ENCODE data around the gene PKHD1.

The PKHD1 gene

DNA sequence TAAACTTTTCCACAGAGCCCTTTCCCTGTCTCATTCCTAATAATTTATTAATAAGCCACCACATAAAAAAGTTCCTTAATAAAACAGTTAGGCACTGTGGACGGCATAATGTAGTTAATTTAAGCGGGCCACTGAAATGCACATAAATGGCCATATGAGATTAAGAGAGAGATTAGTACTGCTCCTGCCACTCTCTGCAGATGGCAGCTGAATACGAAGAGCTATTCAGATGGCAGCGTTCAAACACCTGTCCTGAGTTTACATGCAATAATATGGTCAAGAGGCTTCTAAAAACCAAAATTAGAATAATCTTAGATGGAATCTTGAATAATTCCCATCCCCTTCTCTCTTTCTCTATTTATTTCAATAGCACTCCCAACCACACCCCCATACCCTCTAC is 461.8 kb downstream of the PKHD1 start:
- Histone ChIP-seq H3K27me3 (ENCODE audit: control insufficient read depth in 2 of 2, insufficient read depth in 2 of 2, low read length in 2 of 2) (no peaks in the 10 kb centered on the region), H3K4me3 (ENCODE audit: low read length in 2 of 2) (no peak overlapping the region), H3K4me1 (ENCODE audit: control insufficient read depth in 2 of 2, insufficient read depth in 2 of 2, low read length in 2 of 2) (no peaks in the 10 kb centered on the region), H3K9me3 (ENCODE audit: control insufficient read depth in 2 of 2, low read length in 2 of 2) (no peaks in the 10 kb centered on the region), H3K36me3 (ENCODE audit: control insufficient read depth in 2 of 2, insufficient read depth in 2 of 2, low read length in 2 of 2) (no peaks in the 10 kb centered on the region), H3K9ac (ENCODE audit: low read depth in 1 of 2, low read length in 2 of 2) (no peak overlapping the region), H3K27ac (ENCODE audit: low read depth in 2 of 2, low read length in 2 of 2) (no peak overlapping the region)

DNA sequence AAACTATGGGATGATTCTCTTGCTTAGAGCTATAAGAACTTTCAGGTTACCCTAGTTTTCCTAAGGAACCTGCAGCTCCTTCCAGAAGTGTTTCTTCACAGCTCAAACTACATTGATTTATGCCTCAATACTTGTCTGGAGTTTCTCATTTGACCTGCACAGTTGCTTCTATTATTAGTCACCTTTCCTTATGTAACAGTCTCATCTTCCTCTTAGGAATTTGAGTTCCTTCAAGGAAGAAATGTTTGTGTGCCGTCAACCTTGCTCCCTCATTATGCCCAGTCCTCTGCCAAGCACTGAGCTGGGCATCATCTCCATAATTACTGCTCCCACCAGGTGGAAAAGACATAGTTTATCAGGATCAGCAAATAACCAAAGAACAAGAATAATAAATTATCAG is 466.4 kb downstream of the PKHD1 start:
- H3K36me3 ChIP-seq (ENCODE audit: control insufficient read depth in 2 of 2, insufficient read depth in 2 of 2, low read length in 2 of 2) = no peaks in the 10 kb centered on the region
- no peaks in the 10 kb centered on the region for H3K4me1 ChIP-seq (ENCODE audit: control insufficient read depth in 2 of 2, insufficient read depth in 2 of 2, low read length in 2 of 2)
- H3K4me3 ChIP-seq (ENCODE audit: low read length in 2 of 2) = no peak overlapping the region
- H3K9ac ChIP-seq (ENCODE audit: low read depth in 1 of 2, low read length in 2 of 2) = no peak overlapping the region
- no peak overlapping the region for H3K27ac ChIP-seq (ENCODE audit: low read depth in 2 of 2, low read length in 2 of 2)
- H3K27me3 ChIP-seq (ENCODE audit: control insufficient read depth in 2 of 2, insufficient read depth in 2 of 2, low read length in 2 of 2) = no peaks in the 10 kb centered on the region
- no peaks in the 10 kb centered on the region for H3K9me3 ChIP-seq (ENCODE audit: control insufficient read depth in 2 of 2, low read length in 2 of 2)

DNA sequence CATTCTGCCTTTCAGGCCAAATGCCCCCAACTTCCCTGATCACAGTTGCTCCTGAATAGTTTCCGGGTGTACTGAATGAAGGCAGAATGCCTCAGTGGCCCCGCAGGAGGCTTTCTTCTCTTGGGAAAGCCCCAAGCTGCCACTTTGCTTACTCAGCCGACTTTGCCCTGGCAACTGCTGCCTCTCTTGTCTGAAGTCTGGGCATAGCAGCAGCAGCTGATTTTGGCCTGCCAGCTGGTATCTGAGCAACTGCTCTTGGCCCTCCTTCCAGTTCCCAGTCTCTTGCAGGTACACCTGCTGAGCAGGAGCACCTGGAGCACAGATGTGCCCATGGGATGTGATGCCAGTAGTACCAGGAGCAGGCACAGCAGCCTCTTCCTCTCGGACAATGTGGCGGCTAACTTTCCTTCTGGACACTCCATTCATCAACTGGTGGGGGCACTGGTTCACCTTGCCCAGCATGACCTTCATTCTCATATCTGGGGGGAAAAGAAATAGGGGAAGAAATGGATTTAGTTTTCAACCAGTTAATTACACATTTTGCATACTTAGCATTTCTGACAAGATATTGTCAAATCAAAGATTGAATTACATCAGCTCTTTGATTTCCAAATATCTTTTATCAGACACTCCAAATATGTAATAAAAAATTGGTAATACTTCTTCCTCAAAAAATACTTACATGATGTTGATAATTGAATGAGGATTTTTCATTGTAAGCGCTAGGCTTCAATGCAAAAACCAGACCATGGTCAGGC is 468.2 kb downstream of the PKHD1 start:
- no peaks in the 10 kb centered on the region for H3K36me3 ChIP-seq (ENCODE audit: control insufficient read depth in 2 of 2, insufficient read depth in 2 of 2, low read length in 2 of 2)
- H3K4me3 ChIP-seq (ENCODE audit: low read length in 2 of 2) = no peak overlapping the region
- no peak overlapping the region for H3K9ac ChIP-seq (ENCODE audit: low read depth in 1 of 2, low read length in 2 of 2)
- no peaks in the 10 kb centered on the region for H3K9me3 ChIP-seq (ENCODE audit: control insufficient read depth in 2 of 2, low read length in 2 of 2)
- no peaks in the 10 kb centered on the region for H3K27me3 ChIP-seq (ENCODE audit: control insufficient read depth in 2 of 2, insufficient read depth in 2 of 2, low read length in 2 of 2)
- no peak overlapping the region for H3K27ac ChIP-seq (ENCODE audit: low read depth in 2 of 2, low read length in 2 of 2)
- H3K4me1 ChIP-seq (ENCODE audit: control insufficient read depth in 2 of 2, insufficient read depth in 2 of 2, low read length in 2 of 2) = no peaks in the 10 kb centered on the region

DNA sequence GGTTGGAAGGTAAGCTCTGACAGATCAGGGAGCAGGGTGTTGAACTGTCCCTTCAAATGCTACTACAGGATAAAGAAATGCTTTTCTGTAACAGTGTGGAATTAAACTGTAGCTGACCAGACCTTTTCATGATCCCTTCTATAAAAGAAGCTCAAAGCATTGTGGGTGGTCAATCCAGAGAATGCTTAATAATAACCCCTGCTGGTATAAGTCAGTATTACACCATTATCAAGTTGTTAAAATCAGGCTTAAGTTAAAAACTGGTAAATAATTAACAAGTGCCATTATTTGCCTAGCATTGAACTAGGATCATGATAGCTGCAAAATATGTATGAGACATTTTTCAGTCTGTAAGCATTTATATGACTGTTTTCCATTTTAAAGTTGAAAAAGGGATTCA is 468.9 kb downstream of the PKHD1 start:
- no peak overlapping the region for H3K4me3 ChIP-seq (ENCODE audit: low read length in 2 of 2)
- no peaks in the 10 kb centered on the region for H3K36me3 ChIP-seq (ENCODE audit: control insufficient read depth in 2 of 2, insufficient read depth in 2 of 2, low read length in 2 of 2)
- no peaks in the 10 kb centered on the region for H3K4me1 ChIP-seq (ENCODE audit: control insufficient read depth in 2 of 2, insufficient read depth in 2 of 2, low read length in 2 of 2)
- H3K9ac ChIP-seq (ENCODE audit: low read depth in 1 of 2, low read length in 2 of 2) = no peak overlapping the region
- H3K27ac ChIP-seq (ENCODE audit: low read depth in 2 of 2, low read length in 2 of 2) = no peak overlapping the region
- no peaks in the 10 kb centered on the region for H3K27me3 ChIP-seq (ENCODE audit: control insufficient read depth in 2 of 2, insufficient read depth in 2 of 2, low read length in 2 of 2)
- H3K9me3 ChIP-seq (ENCODE audit: control insufficient read depth in 2 of 2, low read length in 2 of 2) = no peaks in the 10 kb centered on the region

DNA sequence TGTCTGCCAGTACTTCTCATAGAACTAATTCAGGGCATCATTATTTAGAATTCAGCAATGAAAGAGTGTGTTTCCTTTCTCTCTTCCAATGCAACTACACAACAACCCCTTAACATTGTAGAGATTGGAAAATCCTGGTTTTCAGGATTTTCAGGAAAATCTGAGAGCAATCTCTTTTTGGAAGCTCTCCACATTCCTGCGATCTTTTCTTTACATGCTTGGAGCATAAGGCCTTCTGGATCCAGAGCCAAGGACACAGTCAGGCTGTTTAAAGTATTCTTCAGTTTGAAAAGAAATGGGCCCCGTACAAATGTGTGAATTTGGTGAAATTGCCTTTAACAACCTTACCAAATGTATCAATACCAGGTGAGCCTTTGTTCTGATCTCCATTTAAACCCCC is 469.7 kb downstream of the PKHD1 start:
- H3K4me3 ChIP-seq (ENCODE audit: low read length in 2 of 2) = no peak overlapping the region
- no peaks in the 10 kb centered on the region for H3K9me3 ChIP-seq (ENCODE audit: control insufficient read depth in 2 of 2, low read length in 2 of 2)
- no peaks in the 10 kb centered on the region for H3K27me3 ChIP-seq (ENCODE audit: control insufficient read depth in 2 of 2, insufficient read depth in 2 of 2, low read length in 2 of 2)
- no peaks in the 10 kb centered on the region for H3K36me3 ChIP-seq (ENCODE audit: control insufficient read depth in 2 of 2, insufficient read depth in 2 of 2, low read length in 2 of 2)
- no peak overlapping the region for H3K9ac ChIP-seq (ENCODE audit: low read depth in 1 of 2, low read length in 2 of 2)
- H3K4me1 ChIP-seq (ENCODE audit: control insufficient read depth in 2 of 2, insufficient read depth in 2 of 2, low read length in 2 of 2) = no peaks in the 10 kb centered on the region
- H3K27ac ChIP-seq (ENCODE audit: low read depth in 2 of 2, low read length in 2 of 2) = no peak overlapping the region

DNA sequence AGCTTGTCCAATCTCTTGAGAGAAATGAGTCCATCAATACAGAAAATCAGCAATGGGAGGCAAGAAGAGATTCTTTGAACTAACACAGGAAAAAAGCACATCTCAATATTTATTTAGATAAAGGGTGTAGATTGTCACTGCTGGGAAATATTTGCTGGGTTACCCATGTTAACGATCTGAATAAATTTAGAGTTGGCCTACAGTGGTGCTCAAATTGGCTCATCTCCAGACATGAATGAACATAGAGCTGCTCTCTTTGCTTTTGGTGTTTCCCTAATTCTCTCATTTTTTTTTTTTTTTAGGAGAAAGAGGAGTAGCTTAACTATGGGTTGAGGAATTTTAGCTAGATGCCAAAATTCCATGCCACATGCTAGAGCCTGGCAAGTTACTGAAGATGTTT is 471.2 kb downstream of the PKHD1 start:
- H3K4me3 ChIP-seq (ENCODE audit: low read length in 2 of 2) = no peak overlapping the region
- H3K4me1 ChIP-seq (ENCODE audit: control insufficient read depth in 2 of 2, insufficient read depth in 2 of 2, low read length in 2 of 2) = no peaks in the 10 kb centered on the region
- H3K9me3 ChIP-seq (ENCODE audit: control insufficient read depth in 2 of 2, low read length in 2 of 2) = no peaks in the 10 kb centered on the region
- H3K27me3 ChIP-seq (ENCODE audit: control insufficient read depth in 2 of 2, insufficient read depth in 2 of 2, low read length in 2 of 2) = no peaks in the 10 kb centered on the region
- no peak overlapping the region for H3K9ac ChIP-seq (ENCODE audit: low read depth in 1 of 2, low read length in 2 of 2)
- no peaks in the 10 kb centered on the region for H3K36me3 ChIP-seq (ENCODE audit: control insufficient read depth in 2 of 2, insufficient read depth in 2 of 2, low read length in 2 of 2)
- no peak overlapping the region for H3K27ac ChIP-seq (ENCODE audit: low read depth in 2 of 2, low read length in 2 of 2)

DNA sequence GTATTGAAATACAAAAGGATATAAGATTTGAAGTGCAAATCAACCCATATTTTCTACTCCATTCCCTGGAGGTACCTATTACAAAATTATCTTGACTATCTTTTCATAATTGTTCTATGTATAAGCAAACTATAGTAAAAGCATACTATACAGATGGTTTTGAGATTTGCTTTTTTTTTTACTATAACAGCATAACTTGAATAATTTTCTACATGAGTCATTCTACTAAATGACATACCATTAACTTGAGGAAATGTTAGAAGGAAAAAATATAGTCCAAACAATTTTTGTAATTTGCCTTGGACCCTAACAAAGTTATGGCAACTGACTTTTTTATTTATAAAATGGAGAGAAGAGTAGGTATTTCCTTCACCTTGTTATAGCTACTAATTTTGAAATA is 472.7 kb downstream of the PKHD1 start:
- Histone ChIP-seq H3K4me3 (ENCODE audit: low read length in 2 of 2) (no peak overlapping the region), H3K9me3 (ENCODE audit: control insufficient read depth in 2 of 2, low read length in 2 of 2) (no peaks in the 10 kb centered on the region), H3K9ac (ENCODE audit: low read depth in 1 of 2, low read length in 2 of 2) (no peak overlapping the region)

DNA sequence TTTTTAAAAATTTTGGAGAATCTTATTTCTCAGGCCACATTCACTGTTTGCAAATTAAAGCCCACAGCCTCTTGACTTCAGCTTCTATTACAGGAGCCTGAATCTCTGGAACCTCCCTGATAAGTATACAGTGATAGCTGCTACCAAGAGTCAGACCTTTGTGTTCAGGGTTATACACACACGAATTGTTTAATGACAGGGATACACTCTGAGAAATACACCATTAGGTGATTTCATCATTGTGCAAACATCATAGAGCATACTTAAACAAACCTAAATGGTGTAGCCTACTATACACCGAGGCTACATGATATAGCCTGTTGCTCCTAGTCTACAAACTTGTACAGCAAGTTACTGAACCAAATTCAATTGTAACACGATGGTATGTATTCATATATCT is 473.9 kb downstream of the PKHD1 start:
- no peaks in the 10 kb centered on the region for H3K27me3 ChIP-seq (ENCODE audit: control insufficient read depth in 2 of 2, insufficient read depth in 2 of 2, low read length in 2 of 2)
- H3K9ac ChIP-seq (ENCODE audit: low read depth in 1 of 2, low read length in 2 of 2) = no peak overlapping the region
- H3K27ac ChIP-seq (ENCODE audit: low read depth in 2 of 2, low read length in 2 of 2) = no peak overlapping the region
- H3K4me3 ChIP-seq (ENCODE audit: low read length in 2 of 2) = no peak overlapping the region
- no peaks in the 10 kb centered on the region for H3K36me3 ChIP-seq (ENCODE audit: control insufficient read depth in 2 of 2, insufficient read depth in 2 of 2, low read length in 2 of 2)
- H3K4me1 ChIP-seq (ENCODE audit: control insufficient read depth in 2 of 2, insufficient read depth in 2 of 2, low read length in 2 of 2) = no peaks in the 10 kb centered on the region
- H3K9me3 ChIP-seq (ENCODE audit: control insufficient read depth in 2 of 2, low read length in 2 of 2) = no peaks in the 10 kb centered on the region

More for the DNA sequence above, 472.7 kb downstream of the PKHD1 start:
- Histone ChIP-seq H3K27ac (ENCODE audit: low read depth in 2 of 2, low read length in 2 of 2) (no peak overlapping the region), H3K4me1 (ENCODE audit: control insufficient read depth in 2 of 2, insufficient read depth in 2 of 2, low read length in 2 of 2) (no peaks in the 10 kb centered on the region), H3K36me3 (ENCODE audit: control insufficient read depth in 2 of 2, insufficient read depth in 2 of 2, low read length in 2 of 2) (no peaks in the 10 kb centered on the region), H3K27me3 (ENCODE audit: control insufficient read depth in 2 of 2, insufficient read depth in 2 of 2, low read length in 2 of 2) (no peaks in the 10 kb centered on the region)

DNA sequence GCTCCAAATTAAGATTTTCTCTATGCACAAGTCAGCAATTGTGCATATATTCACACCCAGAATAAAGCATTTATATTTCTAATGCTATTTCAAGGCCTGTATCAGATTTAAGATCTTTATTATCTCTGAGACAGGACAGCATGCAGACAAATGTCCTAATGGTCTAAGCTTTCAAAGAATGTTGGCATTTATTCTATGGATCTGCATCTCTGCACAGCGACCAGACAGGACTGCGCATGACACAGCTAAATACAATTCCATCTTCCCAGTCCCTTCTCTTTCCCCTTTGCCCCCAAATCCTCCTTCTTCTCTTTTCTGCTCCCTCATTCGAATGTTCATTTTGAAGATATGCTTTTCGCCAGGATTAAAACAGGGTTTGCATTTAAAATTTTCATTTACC is 478.5 kb downstream of the PKHD1 start:
- H3K9ac ChIP-seq (ENCODE audit: low read depth in 1 of 2, low read length in 2 of 2) = no peak overlapping the region
- H3K4me1 ChIP-seq (ENCODE audit: control insufficient read depth in 2 of 2, insufficient read depth in 2 of 2, low read length in 2 of 2) = no peaks in the 10 kb centered on the region
- no peaks in the 10 kb centered on the region for H3K36me3 ChIP-seq (ENCODE audit: control insufficient read depth in 2 of 2, insufficient read depth in 2 of 2, low read length in 2 of 2)
- no peaks in the 10 kb centered on the region for H3K9me3 ChIP-seq (ENCODE audit: control insufficient read depth in 2 of 2, low read length in 2 of 2)
- no peak overlapping the region for H3K4me3 ChIP-seq (ENCODE audit: low read length in 2 of 2)
- H3K27ac ChIP-seq (ENCODE audit: low read depth in 2 of 2, low read length in 2 of 2) = no peak overlapping the region
- no peaks in the 10 kb centered on the region for H3K27me3 ChIP-seq (ENCODE audit: control insufficient read depth in 2 of 2, insufficient read depth in 2 of 2, low read length in 2 of 2)

DNA sequence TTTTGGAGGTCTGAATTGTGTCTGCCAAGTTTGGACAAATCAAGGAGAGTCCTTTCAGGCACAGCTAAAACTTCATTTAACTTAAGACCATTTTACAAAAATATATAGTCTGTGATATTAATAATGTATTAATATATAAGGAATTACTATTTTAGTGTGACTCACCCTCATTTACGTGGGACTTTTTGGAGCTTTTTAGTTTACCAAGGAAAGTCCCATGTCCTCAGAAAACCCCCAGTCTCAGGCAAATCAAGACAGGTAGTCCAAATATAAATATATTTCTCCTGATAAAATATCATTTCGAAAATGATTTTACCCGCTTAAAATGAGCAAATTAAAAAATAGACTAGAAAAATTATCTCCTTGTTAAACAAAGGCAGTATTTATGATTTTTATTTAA is 479.0 kb downstream of the PKHD1 start:
- Histone ChIP-seq H3K27me3 (ENCODE audit: control insufficient read depth in 2 of 2, insufficient read depth in 2 of 2, low read length in 2 of 2) (no peaks in the 10 kb centered on the region), H3K27ac (ENCODE audit: low read depth in 2 of 2, low read length in 2 of 2) (no peak overlapping the region), H3K4me3 (ENCODE audit: low read length in 2 of 2) (no peak overlapping the region), H3K9ac (ENCODE audit: low read depth in 1 of 2, low read length in 2 of 2) (no peak overlapping the region), H3K4me1 (ENCODE audit: control insufficient read depth in 2 of 2, insufficient read depth in 2 of 2, low read length in 2 of 2) (no peaks in the 10 kb centered on the region), H3K9me3 (ENCODE audit: control insufficient read depth in 2 of 2, low read length in 2 of 2) (no peaks in the 10 kb centered on the region), H3K36me3 (ENCODE audit: control insufficient read depth in 2 of 2, insufficient read depth in 2 of 2, low read length in 2 of 2) (no peaks in the 10 kb centered on the region)

DNA sequence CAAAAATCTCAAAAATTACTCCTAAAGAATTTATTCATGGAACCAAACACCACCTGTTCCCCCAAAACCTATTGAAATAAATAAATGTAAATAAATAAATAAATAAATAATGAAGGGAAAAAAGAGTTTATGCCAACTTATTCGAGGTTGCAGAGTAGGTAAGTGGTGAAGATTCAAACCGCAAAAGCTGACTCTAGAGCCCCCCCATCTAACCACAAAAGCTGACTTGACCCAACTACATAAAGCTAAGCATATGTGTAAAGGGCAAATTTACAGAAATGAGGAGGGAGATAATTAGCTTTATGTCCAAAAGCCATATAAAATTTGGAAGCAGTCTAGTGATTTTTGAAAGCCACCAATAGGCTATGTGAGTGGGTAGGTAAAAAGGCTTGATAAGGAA is 486.9 kb downstream of the PKHD1 start:
- H3K27me3 ChIP-seq (ENCODE audit: control insufficient read depth in 2 of 2, insufficient read depth in 2 of 2, low read length in 2 of 2) = no peaks in the 10 kb centered on the region
- H3K36me3 ChIP-seq (ENCODE audit: control insufficient read depth in 2 of 2, insufficient read depth in 2 of 2, low read length in 2 of 2) = no peaks in the 10 kb centered on the region
- H3K4me3 ChIP-seq (ENCODE audit: low read length in 2 of 2) = no peak overlapping the region

More for the DNA sequence above, 486.9 kb downstream of the PKHD1 start:
- no peaks in the 10 kb centered on the region for H3K9me3 ChIP-seq (ENCODE audit: control insufficient read depth in 2 of 2, low read length in 2 of 2)
- H3K27ac ChIP-seq (ENCODE audit: low read depth in 2 of 2, low read length in 2 of 2) = no peak overlapping the region
- no peaks in the 10 kb centered on the region for H3K4me1 ChIP-seq (ENCODE audit: control insufficient read depth in 2 of 2, insufficient read depth in 2 of 2, low read length in 2 of 2)
- no peak overlapping the region for H3K9ac ChIP-seq (ENCODE audit: low read depth in 1 of 2, low read length in 2 of 2)
